Stimulated activated CD8-positive, alpha-beta memory T cell treated with anti-CD3 and anti-CD28 coated beads, Interleukin-15, amount 100 ng/mL, for 4 hours (primary cell): ENCODE results near the gene ETNK1.
"Not testable (repeated sequence)": the region's sequence is repeated elsewhere in the genome, so short reads cannot be mapped to it uniquely, and the experiment has no call there.

Experiments used
- DNase-seq, 2 donors: peaks; one replicate each; pipeline ENCODE4 v3.0.0-alpha.2; 2020; ENCODE audit warnings: low read depth in 2 of 2

ETNK1 gene

GRCh38 chr12:22624870-22625761 is at the start of gene ETNK1:
ETNK1 (plus strand) TSS chr12:22625171; CDS start chr12:22625431, 260 bp downstream.
- DNase-seq = peak; percentile 71 to 76

- DNase-seq = no peak
Observed at GRCh38 chr12:22576065-22576464, 48.9 kb upstream of the ETNK1 start.

- DNase-seq = no peak
Observed at GRCh38 chr12:22576473-22576872, 48.5 kb upstream of the ETNK1 start.

GRCh38 chr12:22577667-22578066 is 47.3 kb upstream of the ETNK1 start:
- no peak for DNase-seq

- DNase-seq = no peak
Observed at GRCh38 chr12:22578328-22578727, 46.6 kb upstream of the ETNK1 start.

GRCh38 chr12:22588817-22589216 is 36.2 kb upstream of the ETNK1 start:
- DNase-seq = no peak

GRCh38 chr12:22593864-22594263 is 31.1 kb upstream of the ETNK1 start:
- no peak for DNase-seq

GRCh38 chr12:22597539-22597938 is 27.4 kb upstream of the ETNK1 start:
- not testable (repeated sequence) for DNase-seq

GRCh38 chr12:22598141-22598762 is 26.7 kb upstream of the ETNK1 start:
- DNase-seq = no peak

- no peak for DNase-seq
Observed at GRCh38 chr12:22598763-22599161, 26.2 kb upstream of the ETNK1 start.

- no peak for DNase-seq
Observed at GRCh38 chr12:22600181-22600580, 24.8 kb upstream of the ETNK1 start.

- no peak for DNase-seq
Observed at GRCh38 chr12:22609501-22609900, 15.5 kb upstream of the ETNK1 start.

- no peak for DNase-seq
Observed at GRCh38 chr12:22610131-22610530, 14.8 kb upstream of the ETNK1 start.

GRCh38 chr12:22612822-22613221 is 12.1 kb upstream of the ETNK1 start:
- DNase-seq = not testable (repeated sequence)

GRCh38 chr12:22615963-22616501 is 8.9 kb upstream of the ETNK1 start:
- DNase-seq = no peak

- no peak for DNase-seq
Observed at GRCh38 chr12:22617630-22618029, 7.3 kb upstream of the ETNK1 start.

GRCh38 chr12:22624548-22624869 is 462 bp upstream of the ETNK1 start:
- no peak for DNase-seq

GRCh38 chr12:22625762-22626294 is 857 bp downstream of the ETNK1 start:
- no peak for DNase-seq

- DNase-seq = peak in 1 of 2 donors; percentile 32
Observed at GRCh38 chr12:22626406-22626805, 1.4 kb downstream of the ETNK1 start.

GRCh38 chr12:22627371-22627770 is 2.4 kb downstream of the ETNK1 start:
- DNase-seq = no peak

GRCh38 chr12:22628228-22628627 is 3.3 kb downstream of the ETNK1 start:
- no peak for DNase-seq

GRCh38 chr12:22631863-22632463 is 7.0 kb downstream of the ETNK1 start:
- no peak for DNase-seq
